ENCODE data around the gene ZNF567. TPM values are rescaled to one million over a fixed set of nuclear protein-coding genes. Genes with fewer than 3 reads are reported as not detected.
"Not testable (repeated sequence)": the region's sequence is repeated elsewhere in the genome, so short reads cannot be mapped to it uniquely, and the experiment has no call there.

ZNF567 gene
- total and polyA plus RNA-seq, 4 donors, result 0.88 to 11.2 (median 6.1) TPM

DNA sequence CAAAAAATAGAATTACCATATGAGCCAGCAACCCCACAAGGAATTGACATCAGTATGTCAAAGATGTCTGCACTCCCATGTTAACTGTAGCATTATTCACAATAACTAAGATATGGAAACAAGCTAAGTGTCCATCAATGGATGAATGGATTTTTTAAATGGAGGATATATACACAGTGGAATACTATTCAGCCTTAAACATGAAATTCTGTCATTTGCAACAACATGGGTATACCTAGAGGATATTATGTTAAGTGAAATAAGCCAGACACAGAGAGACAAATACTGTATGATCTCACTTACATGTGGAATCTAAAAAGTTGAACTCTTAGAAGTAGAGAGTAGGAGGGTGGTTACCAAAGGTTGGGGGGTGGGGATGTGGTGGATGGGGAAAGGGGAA is 8.0 kb upstream of the ZNF567 start:
- no peaks in the 10 kb centered on the region for H3K27me3 ChIP-seq (ENCODE audit: control insufficient read depth in 1 of 2, insufficient read depth in 2 of 2, low read length in 1 of 2)
- no peak overlapping the region for H3K4me3 ChIP-seq (ENCODE audit: low read length in 2 of 2)
- H3K4me1 ChIP-seq (ENCODE audit: control insufficient read depth in 1 of 2, insufficient read depth in 2 of 2, low read length in 2 of 2), result no peaks in the 10 kb centered on the region
- no peak overlapping the region for H3K27ac ChIP-seq (ENCODE audit: low read depth in 1 of 2, low read length in 2 of 2)
- H3K9me3 ChIP-seq (ENCODE audit: control insufficient read depth, low read length), result peaks cover 3% of the 10 kb centered on the region
- H3K36me3 ChIP-seq (ENCODE audit: control insufficient read depth in 1 of 2, insufficient read depth in 2 of 2, low read length in 1 of 2), result peaks cover 0 to 10% of the 10 kb centered on the region in 2 donors
- DNase-seq (no peak), ATAC-seq (ENCODE audit: low FRiP score) (no peak)
- intact Hi-C loops (cut with DNase I), result no loop called here

DNA sequence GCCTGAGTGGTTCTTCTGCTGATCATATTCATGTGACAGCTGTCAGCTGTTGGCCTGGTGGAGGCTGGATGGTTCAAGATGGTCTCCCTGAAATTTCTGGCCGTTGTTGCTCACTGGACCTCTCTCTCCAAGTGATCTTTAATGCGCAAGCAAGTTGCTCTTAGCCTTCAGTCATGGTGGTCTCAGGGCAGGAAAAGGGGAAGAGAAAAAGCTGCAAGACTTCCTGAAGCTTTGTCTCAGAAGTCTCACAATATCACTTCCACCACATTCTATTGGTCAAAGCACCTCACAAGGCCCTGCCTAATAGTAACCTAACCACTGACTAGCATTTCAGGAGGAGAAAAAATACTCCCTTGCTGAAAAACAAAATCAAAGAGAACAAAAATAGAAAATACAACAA is 1.6 kb upstream of the ZNF567 start:
- intact Hi-C loops (cut with DNase I), result no loop called here
- H3K36me3 ChIP-seq (ENCODE audit: control insufficient read depth in 1 of 2, insufficient read depth in 2 of 2, low read length in 1 of 2), result peaks cover 1 to 2% of the 10 kb centered on the region in 2 donors
- peaks cover 0 to 5% of the 10 kb centered on the region in 2 donors for H3K4me1 ChIP-seq (ENCODE audit: control insufficient read depth in 1 of 2, insufficient read depth in 2 of 2, low read length in 2 of 2)
- H3K27ac ChIP-seq (ENCODE audit: low read depth in 1 of 2, low read length in 2 of 2), result no peak overlapping the region
- peaks cover 1% of the 10 kb centered on the region for H3K9me3 ChIP-seq (ENCODE audit: control insufficient read depth, low read length)
- WGBS, 2 donors, result 90 to 91% methylated on average over 2 of the region's 2 CpGs
- no peak for DNase-seq
- no peaks in the 10 kb centered on the region for H3K27me3 ChIP-seq (ENCODE audit: control insufficient read depth in 1 of 2, insufficient read depth in 2 of 2, low read length in 1 of 2)
- no peak overlapping the region for H3K4me3 ChIP-seq (ENCODE audit: low read length in 2 of 2)
- ATAC-seq (ENCODE audit: low FRiP score), result no peak

DNA sequence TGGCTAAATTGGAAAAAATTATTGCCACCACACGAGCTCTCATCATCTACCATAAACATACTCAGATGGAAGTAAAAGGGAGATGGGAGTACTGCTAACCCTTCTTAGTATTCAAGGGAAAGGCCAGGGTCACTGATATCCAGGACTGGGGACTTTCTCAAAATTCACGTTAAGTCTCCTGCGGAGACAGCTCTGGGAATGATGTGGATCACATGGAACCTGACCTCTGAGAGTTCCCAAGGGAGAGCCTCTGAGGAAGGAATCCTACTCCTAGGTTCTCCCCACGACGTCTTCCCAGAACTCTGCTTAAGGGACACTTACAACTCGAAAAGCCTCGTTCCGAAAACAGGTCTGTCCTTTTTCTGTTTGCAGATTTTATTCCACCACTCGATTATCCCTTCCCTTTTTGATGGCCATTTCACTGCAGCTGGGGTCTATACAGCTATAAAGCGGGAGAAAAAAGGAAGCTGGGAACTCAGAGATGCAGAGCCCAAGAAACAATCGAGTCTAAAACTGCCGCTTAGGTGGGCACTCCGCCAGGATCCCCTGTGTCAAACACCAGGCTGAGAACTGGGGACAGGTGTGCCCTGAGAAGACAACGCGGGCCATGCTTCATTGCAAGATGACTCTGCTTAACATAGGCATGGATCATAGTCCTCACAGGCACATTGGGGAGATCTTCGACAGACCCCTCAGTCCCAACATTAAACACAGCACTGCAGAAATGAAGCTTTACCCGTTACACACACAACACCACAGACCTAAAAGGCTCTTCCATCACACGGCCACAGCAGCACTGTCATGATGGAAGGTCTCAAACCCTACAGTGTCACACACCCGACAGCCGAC is 823 bp upstream of the ZNF567 start:
- ATAC-seq (ENCODE audit: low FRiP score) (peak; percentile 58), DNase-seq (no peak)
- Histone ChIP-seq H3K9me3 (ENCODE audit: control insufficient read depth, low read length) (peaks cover 1% of the 10 kb centered on the region), H3K36me3 (ENCODE audit: control insufficient read depth in 1 of 2, insufficient read depth in 2 of 2, low read length in 1 of 2) (peaks cover 0 to 2% of the 10 kb centered on the region in 2 donors), H3K4me3 (ENCODE audit: low read length in 2 of 2) (peak overlapping the region; percentile 35 to 59), H3K4me1 (ENCODE audit: control insufficient read depth in 1 of 2, insufficient read depth in 2 of 2, low read length in 2 of 2) (peaks cover 0 to 5% of the 10 kb centered on the region in 2 donors), H3K27me3 (ENCODE audit: control insufficient read depth in 1 of 2, insufficient read depth in 2 of 2, low read length in 1 of 2) (no peaks in the 10 kb centered on the region), H3K27ac (ENCODE audit: low read depth in 1 of 2, low read length in 2 of 2) (no peak overlapping the region)
- WGBS, 2 donors, result 2 to 4% methylated on average over 20 of the region's 20 CpGs
- intact Hi-C loops (cut with DNase I), result no loop called here

- 6 to 8% methylated on average over 9 of the region's 9 CpGs for WGBS, 2 donors
- Histone ChIP-seq H3K4me3 (ENCODE audit: low read length in 2 of 2) (peak overlapping the region; percentile 14 to 59), H3K36me3 (ENCODE audit: control insufficient read depth in 1 of 2, insufficient read depth in 2 of 2, low read length in 1 of 2) (peaks cover 0 to 6% of the 10 kb centered on the region in 2 donors), H3K27me3 (ENCODE audit: control insufficient read depth in 1 of 2, insufficient read depth in 2 of 2, low read length in 1 of 2) (no peaks in the 10 kb centered on the region), H3K4me1 (ENCODE audit: control insufficient read depth in 1 of 2, insufficient read depth in 2 of 2, low read length in 2 of 2) (peaks cover 0 to 5% of the 10 kb centered on the region in 2 donors), H3K9me3 (ENCODE audit: control insufficient read depth, low read length) (peaks cover 3% of the 10 kb centered on the region), H3K27ac (ENCODE audit: low read depth in 1 of 2, low read length in 2 of 2) (no peak overlapping the region)
- DNase-seq, result no peak
- intact Hi-C loops (cut with DNase I), result no loop called here
- no peak for ATAC-seq (ENCODE audit: low FRiP score)
Observed at GRCh38 chr19:36688058-36688457, 646 bp downstream of the ZNF567 start.

DNA sequence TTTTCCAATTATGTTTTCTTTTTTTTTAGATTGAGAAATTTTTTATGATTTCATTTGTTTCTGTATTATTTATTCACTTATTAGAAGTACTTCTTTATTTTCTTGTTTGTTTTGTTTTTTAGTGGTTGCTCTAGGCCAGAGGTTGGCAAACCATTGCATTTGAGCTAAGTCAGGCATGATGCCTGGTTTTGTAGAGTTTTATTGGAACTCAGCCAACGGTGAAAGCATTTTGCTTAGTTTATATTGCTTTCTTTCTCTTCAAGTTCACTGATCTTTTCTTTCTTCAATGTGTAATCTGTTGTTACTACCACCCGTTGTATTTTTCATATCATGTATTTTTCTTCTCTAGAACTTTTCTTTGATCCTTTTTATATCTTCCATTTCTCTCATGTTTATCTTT is 19.7 kb downstream of the ZNF567 start:
- Histone ChIP-seq H3K27me3 (ENCODE audit: control insufficient read depth in 1 of 2, insufficient read depth in 2 of 2, low read length in 1 of 2) (no peaks in the 10 kb centered on the region), H3K4me1 (ENCODE audit: control insufficient read depth in 1 of 2, insufficient read depth in 2 of 2, low read length in 2 of 2) (no peaks in the 10 kb centered on the region), H3K4me3 (ENCODE audit: low read length in 2 of 2) (no peak overlapping the region), H3K27ac (ENCODE audit: low read depth in 1 of 2, low read length in 2 of 2) (no peak overlapping the region), H3K9me3 (ENCODE audit: control insufficient read depth, low read length) (peaks cover 30% of the 10 kb centered on the region), H3K36me3 (ENCODE audit: control insufficient read depth in 1 of 2, insufficient read depth in 2 of 2, low read length in 1 of 2) (peaks cover 12 to 15% of the 10 kb centered on the region in 2 donors)
- no peak for ATAC-seq (ENCODE audit: low FRiP score)
- 79 to 85% methylated on average over 2 of the region's 2 CpGs for WGBS, 2 donors
- intact Hi-C loops (cut with DNase I), result no loop called here
- no peak for DNase-seq

DNA sequence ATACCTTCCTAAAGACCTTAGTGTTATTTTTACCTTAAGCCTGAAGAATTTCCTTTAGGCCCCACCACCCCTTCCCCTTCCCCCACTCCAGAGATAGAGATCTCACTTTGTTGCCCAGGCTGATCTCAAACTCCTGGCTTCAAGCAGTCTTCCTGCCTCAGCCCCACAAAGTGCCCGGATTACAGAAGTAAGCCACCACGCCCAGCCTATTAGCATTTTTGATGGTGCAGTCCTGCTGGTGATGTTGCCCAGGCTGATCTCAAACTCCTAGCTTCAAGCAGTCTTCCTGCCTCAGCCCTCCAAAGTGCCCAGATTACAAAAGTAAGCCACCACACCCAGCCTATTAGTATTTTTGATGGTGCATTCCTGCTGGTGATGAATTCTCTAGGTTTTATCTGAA is 22.0 kb downstream of the ZNF567 start:
- Histone ChIP-seq H3K9me3 (ENCODE audit: control insufficient read depth, low read length) (peaks cover 40% of the 10 kb centered on the region), H3K4me1 (ENCODE audit: control insufficient read depth in 1 of 2, insufficient read depth in 2 of 2, low read length in 2 of 2) (no peaks in the 10 kb centered on the region), H3K27ac (ENCODE audit: low read depth in 1 of 2, low read length in 2 of 2) (no peak overlapping the region), H3K36me3 (ENCODE audit: control insufficient read depth in 1 of 2, insufficient read depth in 2 of 2, low read length in 1 of 2) (peaks cover 21 to 31% of the 10 kb centered on the region in 2 donors), H3K27me3 (ENCODE audit: control insufficient read depth in 1 of 2, insufficient read depth in 2 of 2, low read length in 1 of 2) (no peaks in the 10 kb centered on the region), H3K4me3 (ENCODE audit: low read length in 2 of 2) (no peak overlapping the region)
- no peak for DNase-seq
- 72 to 88% methylated on average over 2 of the region's 2 CpGs for WGBS, 2 donors
- ATAC-seq (ENCODE audit: low FRiP score), result no peak
- intact Hi-C loops (cut with DNase I), result no loop called here

DNA sequence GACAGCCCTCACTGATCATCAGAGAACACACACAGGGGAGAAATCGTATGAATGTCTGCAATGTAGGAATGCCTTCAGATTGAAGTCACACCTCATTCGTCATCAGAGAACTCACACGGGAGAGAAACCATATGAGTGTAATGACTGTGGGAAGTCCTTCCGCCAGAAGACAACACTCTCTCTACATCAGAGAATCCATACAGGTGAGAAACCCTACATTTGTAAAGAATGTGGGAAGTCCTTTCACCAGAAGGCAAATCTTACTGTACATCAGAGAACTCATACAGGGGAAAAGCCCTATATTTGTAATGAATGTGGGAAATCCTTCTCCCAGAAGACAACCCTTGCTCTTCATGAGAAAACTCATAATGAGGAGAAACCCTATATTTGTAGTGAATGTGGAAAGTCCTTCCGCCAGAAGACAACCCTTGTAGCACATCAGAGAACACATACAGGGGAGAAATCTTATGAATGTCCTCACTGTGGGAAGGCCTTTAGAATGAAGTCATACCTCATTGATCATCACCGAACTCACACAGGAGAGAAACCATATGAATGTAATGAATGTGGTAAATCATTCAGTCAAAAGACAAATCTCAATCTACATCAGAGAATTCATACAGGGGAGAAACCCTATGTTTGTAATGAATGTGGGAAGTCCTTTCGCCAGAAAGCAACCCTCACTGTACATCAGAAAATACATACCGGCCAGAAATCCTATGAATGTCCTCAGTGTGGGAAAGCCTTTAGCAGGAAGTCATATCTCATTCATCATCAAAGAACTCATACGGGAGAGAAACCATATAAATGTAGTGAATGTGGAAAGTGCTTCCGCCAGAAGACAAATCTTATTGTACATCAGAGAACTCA is 32.5 kb downstream of the ZNF567 start:
- H3K27me3 ChIP-seq (ENCODE audit: control insufficient read depth in 1 of 2, insufficient read depth in 2 of 2, low read length in 1 of 2), result no peaks in the 10 kb centered on the region
- H3K27ac ChIP-seq (ENCODE audit: low read depth in 1 of 2, low read length in 2 of 2), result no peak overlapping the region
- peaks cover 21% of the 10 kb centered on the region for H3K9me3 ChIP-seq (ENCODE audit: control insufficient read depth, low read length)
- intact Hi-C loops (cut with DNase I), result no loop called here
- no peaks in the 10 kb centered on the region for H3K4me1 ChIP-seq (ENCODE audit: control insufficient read depth in 1 of 2, insufficient read depth in 2 of 2, low read length in 2 of 2)
- ATAC-seq (ENCODE audit: low FRiP score), result no peak
- DNase-seq, result no peak
- H3K36me3 ChIP-seq (ENCODE audit: control insufficient read depth in 1 of 2, insufficient read depth in 2 of 2, low read length in 1 of 2), result peaks cover 9 to 22% of the 10 kb centered on the region in 2 donors
- H3K4me3 ChIP-seq (ENCODE audit: low read length in 2 of 2), result peak overlapping the region in 1 of 2 donors; percentile 36
- WGBS, 2 donors, result 97 to 98% methylated on average over 10 of the region's 10 CpGs

GRCh38 chr19:36736166-36736565 is 48.8 kb downstream of the ZNF567 start:
- H3K9me3 ChIP-seq (ENCODE audit: control insufficient read depth, low read length), result peaks cover 20% of the 10 kb centered on the region
- H3K27me3 ChIP-seq (ENCODE audit: control insufficient read depth in 1 of 2, insufficient read depth in 2 of 2, low read length in 1 of 2); DNase-seq; H3K27ac ChIP-seq (ENCODE audit: low read depth in 1 of 2, low read length in 2 of 2); H3K36me3 ChIP-seq (ENCODE audit: control insufficient read depth in 1 of 2, insufficient read depth in 2 of 2, low read length in 1 of 2); H3K4me1 ChIP-seq (ENCODE audit: control insufficient read depth in 1 of 2, insufficient read depth in 2 of 2, low read length in 2 of 2); ATAC-seq (ENCODE audit: low FRiP score); intact Hi-C loops (cut with DNase I); H3K4me3 ChIP-seq (ENCODE audit: low read length in 2 of 2): not testable (repeated sequence)
- 42 to 60% methylated on average over 9 of the region's 9 CpGs for WGBS, 2 donors
